Naive B cell (primary cell): ENCODE data around the gene RNU6-1. TPM values are rescaled to one million over a fixed set of nuclear protein-coding genes. Genes with fewer than 3 reads are reported as not detected.

Experiments used
- ATAC-seq, 2 donors: fragments of 150-1000 bp; cut with Tn5 transposase; 2 replicates each; pipeline ENCODE4 v1.10.0; 2021; ENCODE audit warnings: low read depth in 2 of 2, mild to moderate bottlenecking in 2 of 2, moderate library complexity in 2 of 2
- DNase-seq: peaks from one replicate; pipeline ENCODE4 v3.0.0; 2022
- H3K27ac Mint-ChIP-seq, 6 donors: one replicate each; pipeline ENCODE4 v1.8.0; 2020 to 2022; ENCODE audit warnings: mild to moderate bottlenecking in 6 of 6, mixed read lengths in 6 of 6, moderate library complexity in 5 of 6, inconsistent platforms in 2 of 6
- H3K27me3 Mint-ChIP-seq, 3 donors: one replicate each; pipeline ENCODE4 v1.8.0; 2021 to 2022; ENCODE audit warnings: mixed read lengths in 3 of 3, mild to moderate bottlenecking in 1 of 3
- H3K36me3 Mint-ChIP-seq, 2 donors: one replicate each; pipeline ENCODE4 v1.8.0; 2020 to 2022; ENCODE audit warnings: mixed read lengths in 2 of 2, inconsistent platforms in 1 of 2, mild to moderate bottlenecking in 1 of 2
- H3K4me1 Mint-ChIP-seq, 3 donors: one replicate each; pipeline ENCODE4 v1.8.0; 2020 to 2022; ENCODE audit warnings: mixed read lengths in 3 of 3, inconsistent platforms in 1 of 3, mild to moderate bottlenecking in 1 of 3, moderate library complexity in 1 of 3
- H3K4me3 Mint-ChIP-seq, 8 donors: one replicate each; pipeline ENCODE4 v1.8.0; 2020 to 2022; ENCODE audit warnings: mild to moderate bottlenecking in 8 of 8, mixed read lengths in 8 of 8, moderate library complexity in 8 of 8, inconsistent platforms in 2 of 8
- H3K9me3 Mint-ChIP-seq, 7 donors: one replicate each; pipeline ENCODE4 v1.8.0; 2020 to 2022; ENCODE audit warnings: mixed read lengths in 7 of 7, mild to moderate bottlenecking in 5 of 7, inconsistent platforms in 2 of 7, moderate library complexity in 1 of 7
- polyA plus RNA-seq, 6 donors: library from polyadenylated mRNA; unstranded; fragments of 300-500 nt; fragmentation: Illumina TruSeq; gene quantifications; one replicate each; pipeline ENCODE4 v1.2.3, GENCODE V29; 2021; ENCODE audit warnings: low read depth in 6 of 6

The RNU6-1 gene
- polyA plus RNA-seq, 6 donors from 2014 or later, result not detected

DNA sequence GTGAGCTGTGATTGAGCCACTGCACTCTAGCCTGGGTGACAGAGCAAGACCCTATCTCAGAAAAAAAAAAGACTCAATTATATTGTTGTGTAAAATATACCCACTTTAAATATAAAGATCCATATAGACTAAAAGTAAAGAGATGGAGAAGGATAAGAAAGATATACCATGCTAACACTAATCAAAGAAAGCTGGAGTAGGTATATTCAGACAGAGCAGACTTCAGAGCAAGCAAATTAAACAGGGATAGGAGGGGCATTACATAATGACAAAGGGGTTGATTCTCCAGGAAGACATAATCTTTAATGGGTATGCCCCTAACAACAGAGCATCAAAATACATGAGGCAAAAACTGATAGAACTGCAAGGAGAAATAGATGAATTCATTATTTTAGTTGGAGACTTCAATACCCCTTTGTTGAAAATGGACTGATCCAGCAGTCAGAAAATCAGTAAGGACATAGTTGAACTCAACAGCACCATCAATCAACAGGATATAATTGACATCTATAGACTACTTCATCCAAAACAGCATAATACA lies 31.1 kb upstream of the RNU6-1 start:
- no peak for ATAC-seq

DNA sequence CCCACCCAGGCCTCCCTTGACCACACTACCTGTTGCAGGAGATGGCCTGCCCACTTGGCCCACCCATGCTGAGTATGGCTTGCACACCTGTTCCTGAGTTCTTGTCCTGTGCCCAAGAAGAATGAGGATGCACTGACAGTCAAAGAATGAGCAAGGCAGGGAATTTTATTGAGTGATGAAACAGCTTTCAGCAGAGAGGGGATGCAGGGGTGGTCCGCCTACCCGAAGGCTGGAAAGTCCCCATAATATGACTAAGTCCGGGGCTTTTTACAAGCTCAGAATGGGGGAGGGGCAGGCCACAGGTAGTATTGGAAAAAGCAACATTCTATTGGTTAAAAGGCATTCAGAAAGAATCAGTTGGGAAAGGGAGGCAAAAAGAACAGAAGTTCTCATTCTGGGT lies 29.9 kb upstream of the RNU6-1 start:
- Mint-ChIP-seq H3K27ac (no peak overlapping the region), H3K36me3 (peaks cover 23 to 31% of the 10 kb centered on the region in 2 donors), H3K4me3 (no peak overlapping the region), H3K27me3 (peaks cover 9 to 25% (median 25%) of the 10 kb centered on the region in 3 donors), H3K9me3 (peaks cover 5 to 51% (median 30%) of the 10 kb centered on the region in 7 donors), H3K4me1 (no peaks in the 10 kb centered on the region)
- no peak for DNase-seq
- ATAC-seq, result no peak

More for the DNA sequence above, 31.1 kb upstream of the RNU6-1 start:
- Mint-ChIP-seq H3K27ac (no peak overlapping the region), H3K27me3 (peaks cover 9 to 21% (median 19%) of the 10 kb centered on the region in 3 donors), H3K4me1 (no peaks in the 10 kb centered on the region), H3K36me3 (peaks cover 23 to 31% of the 10 kb centered on the region in 2 donors), H3K4me3 (no peak overlapping the region), H3K9me3 (peaks cover 5 to 51% (median 30%) of the 10 kb centered on the region in 7 donors)
- no peak for DNase-seq

DNA sequence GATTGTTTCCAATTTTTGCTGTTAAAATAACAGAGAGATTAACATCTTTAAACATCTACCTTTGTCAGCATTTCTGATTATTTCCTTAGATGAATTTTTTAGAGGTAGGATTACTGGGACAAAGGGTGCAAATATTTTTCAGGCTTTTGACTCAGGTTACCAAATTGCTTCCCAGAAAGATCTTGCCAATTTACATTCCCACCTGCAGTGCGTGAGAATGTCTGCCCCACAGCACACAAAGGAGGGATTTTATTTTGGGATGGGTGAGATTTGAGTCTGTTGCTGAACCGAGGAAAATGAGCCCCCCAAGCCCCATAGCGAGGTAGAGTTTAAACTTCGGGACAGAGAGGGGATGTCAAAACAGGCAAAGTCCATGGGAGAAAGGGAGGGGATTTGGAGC lies 25.9 kb upstream of the RNU6-1 start:
- DNase-seq, result no peak
- H3K4me3 Mint-ChIP-seq, result no peak overlapping the region
- H3K36me3 Mint-ChIP-seq, result peaks cover 7 to 13% of the 10 kb centered on the region in 2 donors
- H3K27me3 Mint-ChIP-seq, result peaks cover 4 to 17% (median 13%) of the 10 kb centered on the region in 3 donors
- H3K9me3 Mint-ChIP-seq, result peaks cover 0 to 17% (median 6%) of the 10 kb centered on the region in 7 donors
- no peak for ATAC-seq
- H3K27ac Mint-ChIP-seq, result peak overlapping the region in 1 of 6 donors; percentile 17
- peaks cover 11 to 18% (median 15%) of the 10 kb centered on the region in 3 donors for H3K4me1 Mint-ChIP-seq

DNA sequence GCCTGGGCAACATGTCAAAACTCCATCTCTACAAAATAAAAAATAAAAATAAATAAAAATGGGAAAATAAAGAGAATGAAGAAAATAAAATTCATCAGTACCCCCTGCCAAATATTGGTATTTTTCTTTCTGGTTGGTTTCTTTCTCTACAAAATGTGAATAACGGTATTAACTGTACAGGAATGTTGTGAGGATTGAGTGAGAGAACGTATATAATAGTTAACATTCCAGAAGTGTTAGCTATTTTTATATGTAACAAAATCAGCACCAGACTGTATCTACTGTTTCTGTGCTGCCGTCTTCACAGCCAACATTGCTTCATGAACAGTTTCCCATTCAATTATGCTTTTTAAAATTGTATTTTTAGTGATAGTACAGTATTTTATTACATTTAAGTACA lies 25.5 kb upstream of the RNU6-1 start:
- Mint-ChIP-seq H3K4me3 (no peak overlapping the region), H3K36me3 (peaks cover 7 to 10% of the 10 kb centered on the region in 2 donors), H3K9me3 (peaks cover 0 to 13% (median 1%) of the 10 kb centered on the region in 7 donors), H3K4me1 (peaks cover 11 to 18% (median 15%) of the 10 kb centered on the region in 3 donors), H3K27ac (no peak overlapping the region), H3K27me3 (peaks cover 4 to 17% (median 12%) of the 10 kb centered on the region in 3 donors)
- DNase-seq (no peak), ATAC-seq (no peak)

DNA sequence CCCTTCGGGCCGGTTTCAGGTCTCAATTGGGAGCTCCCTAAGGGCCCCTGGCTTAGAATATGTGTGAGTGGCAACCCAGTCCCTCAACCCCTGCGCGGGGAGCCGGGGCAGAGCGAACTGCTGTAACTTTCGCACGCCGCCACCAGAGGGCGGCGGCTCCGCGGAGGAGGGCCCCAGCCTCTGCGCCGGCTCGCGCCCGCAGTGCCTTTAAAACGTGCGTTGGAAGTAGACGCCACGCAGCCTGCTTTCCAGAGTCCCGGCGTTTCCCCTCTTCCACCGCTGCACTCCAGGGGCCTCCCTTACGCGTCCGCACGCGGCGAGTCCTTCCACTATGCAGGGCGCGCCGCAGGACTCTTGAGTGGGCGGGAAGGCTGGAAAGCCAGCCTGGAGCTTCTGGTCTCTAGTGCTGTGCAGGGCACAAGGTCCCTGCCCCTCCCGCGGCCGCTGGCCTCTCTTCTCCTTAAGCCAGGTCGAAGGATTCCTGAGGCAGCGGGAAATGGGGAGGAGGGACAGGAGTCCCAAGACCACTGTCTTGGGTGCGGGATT lies 23.7 kb upstream of the RNU6-1 start:
- no peaks in the 10 kb centered on the region for H3K9me3 Mint-ChIP-seq
- peak; percentile 93 to 94 for ATAC-seq
- H3K27me3 Mint-ChIP-seq, result peaks cover 4 to 12% (median 9%) of the 10 kb centered on the region in 3 donors
- peak overlapping the region in 7 of 8 donors; percentile 53 to 84 (median 78) for H3K4me3 Mint-ChIP-seq
- peak overlapping the region in 3 of 6 donors; percentile 2 to 93 (median 59) for H3K27ac Mint-ChIP-seq
- H3K4me1 Mint-ChIP-seq, result peaks cover 11 to 18% (median 15%) of the 10 kb centered on the region in 3 donors
- no peaks in the 10 kb centered on the region for H3K36me3 Mint-ChIP-seq
- peak; percentile 64 for DNase-seq

DNA sequence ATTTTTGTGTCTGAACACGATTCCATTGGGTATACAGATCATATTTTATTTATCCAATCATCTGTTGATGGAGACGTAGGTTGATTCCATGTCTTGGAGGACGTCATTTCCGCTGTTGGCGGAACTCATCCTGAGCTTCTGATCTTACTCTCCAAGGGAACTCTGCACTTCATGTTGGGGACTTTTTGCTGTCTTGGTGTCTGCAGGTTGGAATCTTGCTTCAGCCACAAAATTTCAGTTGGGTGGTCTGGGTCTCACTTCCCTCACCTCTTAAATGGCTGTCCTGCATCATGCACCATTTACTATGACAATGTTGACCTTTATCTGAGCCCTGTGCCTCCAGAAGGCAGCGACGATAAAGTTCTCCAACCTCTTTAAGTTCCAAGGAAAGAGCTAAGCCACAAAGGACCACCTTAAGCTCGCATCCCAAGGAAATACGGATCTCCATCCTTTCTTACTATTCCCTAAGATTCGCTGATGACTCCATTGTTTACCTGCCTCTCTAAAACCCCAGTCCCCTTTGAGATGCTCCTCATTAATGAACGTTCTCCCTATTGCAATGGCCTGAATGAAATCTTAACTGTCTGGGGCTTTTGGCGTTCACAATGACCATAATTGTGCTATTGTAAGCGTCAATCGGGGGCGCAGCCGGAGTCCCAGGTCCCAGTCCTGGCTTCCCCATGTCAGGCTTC lies 23.1 kb upstream of the RNU6-1 start:
- peak overlapping the region in 5 of 6 donors; percentile 2 to 79 (median 59) for H3K27ac Mint-ChIP-seq
- no peaks in the 10 kb centered on the region for H3K9me3 Mint-ChIP-seq
- DNase-seq, result peak; percentile 31
- H3K4me1 Mint-ChIP-seq, result peaks cover 11 to 18% (median 15%) of the 10 kb centered on the region in 3 donors
- H3K27me3 Mint-ChIP-seq, result peaks cover 4 to 12% (median 9%) of the 10 kb centered on the region in 3 donors
- peak overlapping the region in 7 of 8 donors; percentile 53 to 84 (median 78) for H3K4me3 Mint-ChIP-seq
- peak; percentile 74 to 81 for ATAC-seq
- H3K36me3 Mint-ChIP-seq, result no peaks in the 10 kb centered on the region

DNA sequence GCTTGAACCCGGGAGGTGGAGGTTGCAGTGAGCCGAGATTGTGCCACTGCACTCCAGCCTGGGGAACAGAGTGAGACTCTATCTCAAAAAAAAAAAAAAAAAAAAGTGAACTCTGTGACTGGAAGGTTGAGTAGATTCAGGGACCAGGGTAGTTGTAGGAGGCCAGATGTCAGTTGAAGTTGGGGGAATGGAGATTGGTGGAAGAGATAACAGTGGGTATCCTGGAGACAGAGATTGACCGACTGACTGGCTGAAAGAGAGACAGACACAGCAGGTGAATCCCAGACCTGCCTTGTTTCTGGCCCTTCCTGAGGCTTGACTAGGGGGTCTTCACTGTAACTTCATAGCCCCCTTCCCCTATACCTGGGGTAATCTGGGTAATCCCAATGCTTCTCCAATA lies 22.1 kb upstream of the RNU6-1 start:
- Mint-ChIP-seq H3K27ac (no peak overlapping the region), H3K4me1 (peaks cover 11 to 18% (median 15%) of the 10 kb centered on the region in 3 donors), H3K4me3 (peak overlapping the region in 2 of 8 donors; percentile 64 to 72), H3K9me3 (no peaks in the 10 kb centered on the region), H3K27me3 (peaks cover 4 to 12% (median 9%) of the 10 kb centered on the region in 3 donors), H3K36me3 (no peaks in the 10 kb centered on the region)
- ATAC-seq (no peak), DNase-seq (no peak)

DNA sequence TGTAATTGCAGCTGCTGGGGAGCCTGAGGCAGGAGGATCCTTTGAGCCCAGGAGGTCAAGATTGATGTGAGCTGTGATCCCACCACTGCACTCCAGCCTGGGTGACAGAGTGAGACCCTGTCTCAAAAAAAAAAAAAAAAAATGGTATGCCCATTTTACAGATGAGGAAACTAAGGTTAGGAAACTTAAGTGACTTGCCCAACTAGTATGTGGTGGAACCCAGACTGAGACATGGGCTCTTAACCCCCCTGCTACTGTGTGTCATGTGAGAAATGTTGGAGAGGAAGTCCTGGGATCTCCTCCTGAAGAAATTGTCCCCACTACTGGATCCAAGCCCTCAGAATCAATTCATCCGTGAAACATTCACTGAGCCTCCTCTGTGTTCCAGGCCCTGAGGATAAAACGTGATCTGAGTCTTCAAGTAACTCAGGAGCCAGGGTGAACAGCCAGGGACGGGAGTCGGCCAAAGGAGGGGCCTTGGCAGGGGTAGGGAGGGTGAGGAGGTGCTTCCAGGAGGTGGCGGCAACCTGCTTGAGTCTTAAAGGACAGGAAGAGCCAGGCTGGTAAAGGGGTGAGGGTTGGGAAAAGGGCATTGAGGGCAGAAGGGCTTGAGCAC lies 19.6 kb upstream of the RNU6-1 start:
- Mint-ChIP-seq H3K9me3 (no peaks in the 10 kb centered on the region), H3K27me3 (peaks cover 0 to 4% (median 0%) of the 10 kb centered on the region in 3 donors), H3K4me1 (peaks cover 11 to 18% (median 14%) of the 10 kb centered on the region in 3 donors), H3K27ac (no peak overlapping the region), H3K36me3 (no peaks in the 10 kb centered on the region), H3K4me3 (no peak overlapping the region)
- no peak for DNase-seq
- no peak for ATAC-seq

DNA sequence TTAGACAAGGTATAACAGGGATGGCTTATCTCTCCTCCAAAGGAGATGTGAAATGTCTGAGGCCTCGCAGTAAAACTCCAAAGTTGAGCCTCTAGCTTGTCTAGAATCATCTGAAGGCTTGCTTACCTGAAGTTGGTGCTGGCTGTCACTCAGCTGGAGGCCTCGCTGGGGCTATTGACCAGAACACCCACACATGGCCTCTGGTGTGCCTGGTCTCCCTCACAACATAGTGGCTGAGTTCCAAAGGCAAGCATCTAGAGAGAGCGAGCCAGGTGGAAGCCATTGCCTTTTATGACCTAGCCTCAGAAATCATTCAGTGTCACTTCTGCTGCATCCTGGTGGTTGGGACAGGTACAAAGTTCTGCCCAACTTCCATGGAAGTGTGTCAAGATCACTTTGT lies 17.4 kb upstream of the RNU6-1 start:
- no peak overlapping the region for H3K27ac Mint-ChIP-seq
- no peak overlapping the region for H3K4me3 Mint-ChIP-seq
- no peaks in the 10 kb centered on the region for H3K36me3 Mint-ChIP-seq
- peaks cover 0 to 7% (median 0%) of the 10 kb centered on the region in 3 donors for H3K27me3 Mint-ChIP-seq
- peaks cover 2 to 10% (median 6%) of the 10 kb centered on the region in 3 donors for H3K4me1 Mint-ChIP-seq
- no peaks in the 10 kb centered on the region for H3K9me3 Mint-ChIP-seq
- no peak for ATAC-seq
- no peak for DNase-seq

DNA sequence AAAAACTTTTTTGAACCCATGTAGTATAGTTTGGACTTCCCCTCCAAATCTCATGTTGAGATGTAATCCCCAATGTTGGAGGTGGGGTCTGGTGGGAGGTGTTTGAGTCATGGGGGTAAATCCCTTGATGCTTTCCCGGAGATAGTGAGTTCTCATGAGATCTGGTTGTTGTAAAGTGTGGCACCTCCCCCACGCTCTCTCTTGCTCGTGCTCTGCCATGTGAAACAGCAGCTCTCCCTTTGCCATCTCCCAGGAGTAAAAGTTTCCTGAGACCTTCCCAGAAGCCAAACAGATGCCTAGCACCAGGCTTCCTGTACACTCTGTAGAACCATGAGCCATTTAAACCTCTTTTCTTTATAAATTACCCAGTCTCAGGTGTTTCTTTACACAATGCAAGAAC lies 16.0 kb upstream of the RNU6-1 start:
- peaks cover 0 to 7% (median 0%) of the 10 kb centered on the region in 3 donors for H3K27me3 Mint-ChIP-seq
- peaks cover under 1 to 14% (median 6%) of the 10 kb centered on the region in 3 donors for H3K4me1 Mint-ChIP-seq
- H3K9me3 Mint-ChIP-seq, result peaks cover 0 to 4% (median 0%) of the 10 kb centered on the region in 7 donors
- no peaks in the 10 kb centered on the region for H3K36me3 Mint-ChIP-seq
- no peak overlapping the region for H3K4me3 Mint-ChIP-seq
- DNase-seq (no peak), ATAC-seq (no peak)
- peak overlapping the region in 1 of 6 donors; percentile 75 for H3K27ac Mint-ChIP-seq

DNA sequence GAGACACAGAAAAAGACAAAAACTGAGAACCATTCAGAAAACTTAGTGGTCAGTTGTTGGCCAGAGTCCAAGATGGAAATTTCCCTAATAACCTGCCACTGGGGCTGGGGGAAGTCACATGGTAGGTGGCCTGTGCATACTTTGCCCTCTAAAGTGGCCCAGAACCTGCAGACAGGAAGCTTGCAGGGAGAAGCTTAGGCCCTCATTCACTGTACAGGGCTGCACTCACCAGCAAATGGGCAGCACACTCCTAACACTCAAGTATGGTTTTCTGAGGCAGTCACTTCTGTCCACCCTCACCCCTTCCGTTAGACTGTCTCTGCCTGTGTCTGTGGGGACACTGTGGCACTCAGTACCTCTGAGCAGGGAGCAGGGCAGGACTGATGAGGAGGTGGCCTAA lies 14.5 kb upstream of the RNU6-1 start:
- DNase-seq, result no peak
- Mint-ChIP-seq H3K27ac (no peak overlapping the region), H3K27me3 (peaks cover 5 to 7% (median 5%) of the 10 kb centered on the region in 3 donors), H3K4me1 (peaks cover 7 to 20% (median 10%) of the 10 kb centered on the region in 3 donors), H3K36me3 (no peaks in the 10 kb centered on the region), H3K4me3 (no peak overlapping the region), H3K9me3 (peaks cover 0 to 6% (median 0%) of the 10 kb centered on the region in 7 donors)
- ATAC-seq, result no peak

DNA sequence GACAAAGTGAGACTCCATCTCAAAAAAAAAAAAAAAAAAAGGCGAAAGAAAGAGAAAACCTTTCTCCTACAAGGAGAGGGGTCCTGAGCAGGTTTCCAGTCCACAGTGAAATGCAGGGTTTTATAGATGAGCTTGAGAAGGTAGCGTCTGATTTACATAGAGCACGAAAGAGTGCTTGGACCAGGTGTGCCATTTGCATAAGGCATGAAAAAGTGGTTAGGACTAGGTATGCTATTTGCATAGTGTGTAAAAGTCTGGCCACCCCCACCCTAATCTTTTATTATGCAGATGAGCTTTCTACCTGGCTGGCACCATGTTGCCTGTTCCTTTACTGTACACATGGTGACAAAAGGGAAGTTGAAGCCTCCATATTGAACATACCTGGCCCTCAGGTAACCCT lies 13.6 kb upstream of the RNU6-1 start:
- Mint-ChIP-seq H3K4me1 (peaks cover 7 to 20% (median 10%) of the 10 kb centered on the region in 3 donors), H3K4me3 (no peak overlapping the region), H3K9me3 (peaks cover 0 to 6% (median 2%) of the 10 kb centered on the region in 7 donors), H3K27ac (no peak overlapping the region), H3K27me3 (peaks cover 5 to 7% (median 5%) of the 10 kb centered on the region in 3 donors), H3K36me3 (no peaks in the 10 kb centered on the region)
- peak; percentile 30 to 49 for ATAC-seq
- no peak for DNase-seq

DNA sequence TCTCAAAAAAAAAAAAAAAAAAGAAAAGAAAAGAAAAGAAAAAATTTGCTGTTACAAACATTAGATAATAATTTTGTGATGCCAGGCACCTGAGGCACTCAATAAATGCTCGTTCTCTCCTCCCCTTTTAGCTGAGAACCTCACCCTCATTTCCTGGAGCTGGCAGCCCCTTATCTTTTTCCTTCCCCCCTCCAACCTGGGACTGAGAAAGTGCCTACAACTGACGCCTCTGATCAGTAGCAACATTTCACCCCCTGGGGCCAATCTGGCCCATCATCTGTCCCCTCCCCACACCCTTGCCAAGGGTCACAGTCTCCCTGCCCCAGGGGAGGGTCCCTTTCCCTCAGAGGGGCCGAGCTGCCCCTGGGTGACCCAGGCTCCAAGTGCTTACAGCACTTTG lies 12.6 kb upstream of the RNU6-1 start:
- no peaks in the 10 kb centered on the region for H3K36me3 Mint-ChIP-seq
- no peak overlapping the region for H3K27ac Mint-ChIP-seq
- H3K4me3 Mint-ChIP-seq, result no peak overlapping the region

More for the DNA sequence above, 12.6 kb upstream of the RNU6-1 start:
- H3K9me3 Mint-ChIP-seq, result peaks cover 0 to 6% (median 2%) of the 10 kb centered on the region in 7 donors
- peaks cover 5 to 10% (median 7%) of the 10 kb centered on the region in 3 donors for H3K27me3 Mint-ChIP-seq
- ATAC-seq (no peak), DNase-seq (no peak)
- H3K4me1 Mint-ChIP-seq, result peaks cover 7 to 20% (median 10%) of the 10 kb centered on the region in 3 donors
